Muscle layer of colon (tissue), 2 donors: ENCODE measurements around the gene UBR1.
"Not testable (repeated sequence)": the region's sequence is repeated elsewhere in the genome, so short reads cannot be mapped to it uniquely, and the experiment has no call there.

Experiments used
- H3K27ac ChIP-seq: one replicate; pipeline ENCODE4 v1.7.0; 2013; ENCODE audit warnings: low read depth, mild to moderate bottlenecking, low read length, moderate library complexity
- H3K27me3 ChIP-seq, 2 donors: one replicate each; pipeline ENCODE4 v1.7.0; 2013; ENCODE audit warnings: low read length in 2 of 2, mild to moderate bottlenecking in 2 of 2; ENCODE audit not compliant: insufficient read depth in 2 of 2, control insufficient read depth in 1 of 2
- H3K36me3 ChIP-seq: one replicate; pipeline ENCODE4 v1.7.0; 2013; ENCODE audit warnings: mild to moderate bottlenecking, low read length; ENCODE audit not compliant: insufficient read depth
- H3K4me1 ChIP-seq: one replicate; pipeline ENCODE4 v1.7.0; 2013; ENCODE audit warnings: mild to moderate bottlenecking, low read length; ENCODE audit not compliant: insufficient read depth
- H3K4me3 ChIP-seq, 2 donors: one replicate each; pipeline ENCODE4 v1.7.0; 2013; ENCODE audit warnings: low read length in 2 of 2, low read depth in 1 of 2, mild to moderate bottlenecking in 1 of 2, moderate library complexity in 1 of 2
- H3K9ac ChIP-seq: one replicate; pipeline ENCODE4 v1.7.0; 2013; ENCODE audit warnings: low read length
- H3K9me3 ChIP-seq: one replicate; pipeline ENCODE4 v1.7.0; 2013; ENCODE audit warnings: mild to moderate bottlenecking, low read length
- donor health status: abdominal sarcoma.
- donor health status: Adenocarcinoma of cecum.

The UBR1 gene

DNA sequence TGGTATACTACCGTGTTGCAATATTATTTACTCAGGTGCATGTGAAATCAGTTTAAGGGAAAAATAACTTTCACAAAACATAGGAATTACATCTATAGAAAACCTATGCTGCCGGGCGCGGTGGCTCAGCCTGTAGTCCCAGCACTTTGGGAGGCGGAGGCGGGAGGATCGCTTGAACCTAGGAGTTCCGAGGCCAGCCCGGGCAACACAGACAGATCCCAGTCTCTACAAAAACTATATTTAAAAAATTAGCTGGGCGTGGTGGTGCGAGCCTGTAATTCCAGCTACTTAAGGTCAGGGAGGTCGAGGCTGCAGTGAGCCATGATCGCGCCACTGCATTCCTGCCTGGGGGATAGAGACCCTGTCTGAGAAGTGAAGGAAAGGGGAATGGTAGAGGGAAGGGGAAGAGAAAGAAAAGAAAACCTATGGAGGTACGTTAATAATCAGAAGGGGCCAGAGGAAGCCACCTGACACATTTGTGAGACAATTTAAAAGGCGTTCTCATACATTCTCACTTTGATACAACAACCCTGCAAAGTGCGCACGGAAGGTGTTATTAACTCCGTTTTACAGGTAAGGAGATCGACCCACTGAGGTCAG, 27.1 kb upstream of the UBR1 start:
- Histone ChIP-seq H3K27ac (peak overlapping the region; percentile 70), H3K4me3 (peak overlapping the region; percentile 77 to 96), H3K9me3 (no peaks in the 10 kb centered on the region), H3K4me1 (peaks cover 12% of the 10 kb centered on the region), H3K36me3 (peaks cover 7% of the 10 kb centered on the region), H3K9ac (peak overlapping the region; percentile 84), H3K27me3 (no peaks in the 10 kb centered on the region)

DNA sequence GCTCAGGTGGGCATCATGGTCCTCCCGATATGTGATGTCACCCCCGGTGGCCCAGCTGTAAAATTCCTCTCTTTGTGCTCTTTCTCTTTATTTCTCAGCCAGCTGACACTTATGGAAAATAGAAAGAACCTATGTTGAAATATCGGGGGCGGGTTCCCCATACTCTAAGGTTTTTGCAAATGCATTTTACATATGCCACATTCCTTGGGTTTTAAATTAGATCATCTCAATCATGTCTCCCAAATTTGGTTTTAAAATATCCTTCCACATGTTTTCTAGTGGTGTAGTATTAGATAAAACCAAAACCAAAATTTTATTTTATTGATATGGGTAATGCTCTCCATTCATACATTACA, 23.1 kb upstream of the UBR1 start:
- Histone ChIP-seq H3K9ac (no peak overlapping the region), H3K27me3 (no peaks in the 10 kb centered on the region), H3K36me3 (no peaks in the 10 kb centered on the region), H3K4me3 (no peak overlapping the region), H3K27ac (no peak overlapping the region), H3K9me3 (no peaks in the 10 kb centered on the region), H3K4me1 (peaks cover 6% of the 10 kb centered on the region)

GRCh38 chr15:43128174-43128979, 22.5 kb upstream of the UBR1 start:
- not testable (repeated sequence) for H3K9ac ChIP-seq, H3K27ac ChIP-seq, H3K4me1 ChIP-seq, H3K4me3 ChIP-seq, H3K27me3 ChIP-seq, H3K9me3 ChIP-seq, H3K36me3 ChIP-seq

- H3K36me3 ChIP-seq = no peaks in the 10 kb centered on the region
- no peak overlapping the region for H3K9ac ChIP-seq
- H3K27ac ChIP-seq = no peak overlapping the region
- H3K9me3 ChIP-seq = no peaks in the 10 kb centered on the region
- H3K27me3 ChIP-seq = no peaks in the 10 kb centered on the region
- no peak overlapping the region for H3K4me3 ChIP-seq
- H3K4me1 ChIP-seq = peaks cover 2% of the 10 kb centered on the region
Measured at GRCh38 chr15:43127752-43128151, 21.9 kb upstream of the UBR1 start.

GRCh38 chr15:43126356-43126755, 20.5 kb upstream of the UBR1 start:
- Histone ChIP-seq H3K9ac (no peak overlapping the region), H3K9me3 (no peaks in the 10 kb centered on the region), H3K36me3 (no peaks in the 10 kb centered on the region), H3K27me3 (no peaks in the 10 kb centered on the region), H3K4me1 (no peaks in the 10 kb centered on the region), H3K27ac (no peak overlapping the region), H3K4me3 (no peak overlapping the region)

DNA sequence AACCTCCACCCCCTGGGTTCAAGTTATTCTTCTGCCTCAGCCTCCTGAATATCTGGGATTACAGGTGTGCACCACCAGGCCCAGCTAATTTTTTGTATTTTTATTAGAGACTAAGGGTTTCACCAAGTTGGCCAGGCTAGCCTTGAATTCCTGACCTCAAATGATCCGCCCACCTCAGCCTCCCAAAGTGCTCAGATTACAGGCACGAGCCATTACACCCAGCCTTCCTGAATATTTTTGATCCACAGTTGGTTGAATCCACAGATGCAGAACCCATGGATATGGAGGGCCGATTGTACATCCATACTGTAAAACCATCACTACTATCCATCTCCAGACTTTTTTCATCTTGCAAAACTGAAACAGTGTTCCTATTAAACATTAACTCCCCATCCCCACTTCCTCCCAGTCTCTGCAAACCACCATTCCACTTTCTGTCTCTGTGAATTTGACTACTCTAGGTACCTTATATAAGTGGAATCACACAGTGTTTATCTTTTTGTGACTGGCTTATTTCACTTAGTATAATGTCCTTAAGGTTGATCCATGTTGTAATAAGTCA, 19.3 kb upstream of the UBR1 start:
- no peaks in the 10 kb centered on the region for H3K27me3 ChIP-seq
- H3K36me3 ChIP-seq = no peaks in the 10 kb centered on the region
- no peaks in the 10 kb centered on the region for H3K4me1 ChIP-seq
- H3K27ac ChIP-seq = no peak overlapping the region
- no peak overlapping the region for H3K4me3 ChIP-seq
- no peaks in the 10 kb centered on the region for H3K9me3 ChIP-seq
- no peak overlapping the region for H3K9ac ChIP-seq

DNA sequence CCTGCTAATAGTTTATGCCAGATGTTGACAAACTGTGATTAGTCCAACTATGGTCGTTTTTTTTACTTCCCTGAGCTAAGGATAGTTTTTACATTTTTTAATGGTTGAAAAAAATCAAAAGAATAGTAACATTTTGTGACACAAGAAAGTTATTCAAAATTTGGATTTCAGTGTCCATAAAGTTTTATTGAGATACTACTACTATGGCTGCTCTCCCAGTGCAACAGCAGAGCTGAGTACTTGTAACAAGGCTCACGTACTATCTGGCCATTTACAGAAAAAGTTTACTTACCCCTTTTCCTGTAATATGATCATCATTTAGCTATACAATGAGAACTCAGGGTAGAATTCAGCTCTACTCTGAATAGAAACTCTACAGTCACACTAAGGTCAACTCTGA, 16.0 kb upstream of the UBR1 start:
- peak overlapping the region; percentile 79 for H3K27ac ChIP-seq
- H3K9me3 ChIP-seq = no peaks in the 10 kb centered on the region
- H3K36me3 ChIP-seq = no peaks in the 10 kb centered on the region
- peak overlapping the region; percentile 24 to 81 for H3K4me3 ChIP-seq
- H3K9ac ChIP-seq = no peak overlapping the region
- H3K27me3 ChIP-seq = no peaks in the 10 kb centered on the region
- H3K4me1 ChIP-seq = peaks cover 11% of the 10 kb centered on the region

- H3K4me3 ChIP-seq = no peak overlapping the region
- no peaks in the 10 kb centered on the region for H3K9me3 ChIP-seq
- no peaks in the 10 kb centered on the region for H3K27me3 ChIP-seq
- no peaks in the 10 kb centered on the region for H3K36me3 ChIP-seq
- peak overlapping the region; percentile 53 for H3K27ac ChIP-seq
- peaks cover 11% of the 10 kb centered on the region for H3K4me1 ChIP-seq
- H3K9ac ChIP-seq = no peak overlapping the region
Measured at GRCh38 chr15:43118829-43119228, 13.0 kb upstream of the UBR1 start.

GRCh38 chr15:43118286-43118685, 12.4 kb upstream of the UBR1 start:
- Histone ChIP-seq H3K27me3 (no peaks in the 10 kb centered on the region), H3K4me1 (peaks cover 11% of the 10 kb centered on the region), H3K36me3 (no peaks in the 10 kb centered on the region), H3K4me3 (no peak overlapping the region), H3K27ac (peak overlapping the region; percentile 53), H3K9me3 (no peaks in the 10 kb centered on the region), H3K9ac (no peak overlapping the region)

- Histone ChIP-seq H3K27me3 (no peaks in the 10 kb centered on the region), H3K9me3 (no peaks in the 10 kb centered on the region), H3K9ac (no peak overlapping the region), H3K36me3 (no peaks in the 10 kb centered on the region), H3K4me1 (no peaks in the 10 kb centered on the region), H3K27ac (no peak overlapping the region), H3K4me3 (no peak overlapping the region)
Measured at GRCh38 chr15:43111354-43111753, 5.5 kb upstream of the UBR1 start.

DNA sequence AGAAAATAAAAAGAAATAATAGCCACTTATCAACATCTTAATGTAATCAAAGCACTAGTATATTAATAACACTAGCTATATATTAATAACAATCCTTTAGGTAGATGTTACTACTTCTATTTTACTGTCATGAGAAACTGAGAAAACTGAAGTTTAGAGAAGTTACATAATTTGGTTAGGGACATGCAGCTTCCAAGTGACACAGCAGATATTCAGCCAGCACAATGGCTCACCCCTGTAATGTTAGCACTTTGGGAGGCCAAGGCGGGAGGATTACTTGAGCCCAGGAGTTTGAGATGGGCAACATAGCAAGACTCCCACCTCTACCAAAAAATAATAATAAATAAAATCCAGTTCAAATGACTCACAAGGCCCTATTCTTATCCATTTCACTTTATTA, 1.9 kb upstream of the UBR1 start:
- Histone ChIP-seq H3K4me1 (peaks cover 12% of the 10 kb centered on the region), H3K9me3 (no peaks in the 10 kb centered on the region), H3K27me3 (no peaks in the 10 kb centered on the region), H3K27ac (no peak overlapping the region), H3K9ac (no peak overlapping the region), H3K36me3 (no peaks in the 10 kb centered on the region), H3K4me3 (no peak overlapping the region)

- H3K36me3 ChIP-seq = peaks cover 6% of the 10 kb centered on the region
Measured at GRCh38 chr15:43106486-43106829, 620 bp upstream of the UBR1 start.

More at GRCh38 chr15:43106486-43106829, 620 bp upstream of the UBR1 start:
- no peaks in the 10 kb centered on the region for H3K9me3 ChIP-seq
- H3K4me1 ChIP-seq = peaks cover 12% of the 10 kb centered on the region
- no peaks in the 10 kb centered on the region for H3K27me3 ChIP-seq
- peak overlapping the region; percentile 92 for H3K27ac ChIP-seq
- peak overlapping the region; percentile 83 for H3K9ac ChIP-seq
- H3K4me3 ChIP-seq = peak overlapping the region; percentile 69 to 87
